ENCODE results near the gene STAU1.

- TF ChIP-seq CTCF (IDR thresholded peaks at IDR 0.05 in 4 of 5, conservative IDR thresholded peaks at IDR 0.05 in 1 of 5) (no peak), POLR2A (IDR thresholded peaks at IDR 0.05) (no peak)
Measured at GRCh38 chr20:49215232-49215631, 27.1 kb upstream of the STAU1 start.

All from gastrocnemius medialis (tissue), 4 donors.